ENCODE measurements around the gene TMEM231.

Gene TMEM231

GRCh38 chr16:75488322-75488721, 67.7 kb downstream of the TMEM231 start:
- DNase-seq (ENCODE audit: low read depth in 2 of 2) = no peak
